Epidermal melanocyte (primary cell): ENCODE measurements around the gene PLXNC1.

Experiments
- DNase-seq: peaks from one replicate; pipeline ENCODE4 v3.0.0; 2011; ENCODE audit warnings: low spot score; ENCODE audit not compliant: insufficient read length

The PLXNC1 gene

DNA sequence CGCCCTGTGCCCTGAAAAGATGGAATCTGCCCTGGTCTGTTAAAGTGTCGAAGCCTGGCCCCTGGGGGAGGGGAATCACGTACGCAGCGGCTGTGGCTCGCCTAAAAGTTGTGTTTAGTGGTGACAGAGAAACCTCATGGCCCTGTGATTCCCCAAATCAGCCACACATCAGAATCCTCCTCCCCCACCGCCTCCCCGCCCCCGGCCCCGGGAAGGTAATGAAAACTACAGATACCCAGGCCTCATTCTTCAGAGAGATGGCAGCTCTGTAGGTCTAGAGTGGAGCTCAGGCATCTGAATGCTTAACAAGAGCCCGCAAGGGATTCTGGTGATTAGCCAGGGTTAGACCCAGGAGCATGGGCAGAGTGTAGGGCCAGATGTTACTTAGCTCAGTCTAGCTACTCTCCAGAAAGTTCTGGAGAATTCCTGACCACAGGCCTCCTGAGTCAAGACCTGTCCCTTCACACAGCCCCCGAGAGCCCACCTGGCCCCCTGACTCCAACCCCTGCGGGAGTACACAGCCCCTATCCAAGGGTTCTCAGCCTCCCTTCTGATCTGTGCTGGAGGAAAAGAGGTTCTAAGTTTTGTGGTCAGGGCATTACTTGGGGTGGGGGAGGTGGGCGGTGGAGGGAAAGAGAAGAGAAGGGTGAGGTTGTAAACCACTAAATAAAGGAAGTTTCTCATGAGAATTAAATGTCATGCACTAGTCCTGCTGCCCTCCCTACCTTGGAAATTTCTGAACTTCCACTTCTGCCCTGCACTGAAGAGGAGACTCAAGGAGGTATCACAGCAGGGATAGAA lies 114.8 kb downstream of the PLXNC1 start:
- no peak for DNase-seq

DNA sequence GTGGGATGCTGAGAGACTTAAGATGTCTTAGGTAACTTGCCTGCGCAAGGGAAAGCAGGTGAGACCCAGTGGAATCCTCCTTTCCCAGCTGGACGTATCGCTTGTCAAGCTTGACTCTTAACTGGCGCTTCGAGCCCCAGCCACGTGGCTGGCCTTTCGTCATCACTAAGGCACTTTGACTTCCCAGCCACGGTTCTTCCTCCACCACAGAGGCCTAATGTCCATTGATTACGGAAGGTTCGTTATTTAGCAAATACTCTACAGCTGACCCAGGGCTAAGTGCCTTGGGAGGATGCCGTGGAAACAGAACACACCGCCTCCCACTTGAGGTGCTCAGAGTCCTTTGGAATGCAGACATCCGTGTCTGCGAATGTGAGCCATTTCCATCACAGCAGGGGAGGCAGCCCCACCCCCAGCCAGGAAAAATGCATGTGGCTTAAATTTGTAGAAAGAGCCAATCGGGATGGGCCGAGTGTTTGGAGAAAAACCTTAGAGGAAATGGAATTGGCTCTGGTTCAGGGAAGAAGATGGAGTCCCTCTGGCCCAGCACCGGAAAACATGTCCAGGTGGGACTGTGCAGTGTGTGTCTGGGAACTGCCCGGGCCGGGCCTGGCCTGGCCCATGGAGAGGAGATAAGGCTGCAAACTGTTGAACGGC lies 115.7 kb downstream of the PLXNC1 start:
- no peak for DNase-seq

DNA sequence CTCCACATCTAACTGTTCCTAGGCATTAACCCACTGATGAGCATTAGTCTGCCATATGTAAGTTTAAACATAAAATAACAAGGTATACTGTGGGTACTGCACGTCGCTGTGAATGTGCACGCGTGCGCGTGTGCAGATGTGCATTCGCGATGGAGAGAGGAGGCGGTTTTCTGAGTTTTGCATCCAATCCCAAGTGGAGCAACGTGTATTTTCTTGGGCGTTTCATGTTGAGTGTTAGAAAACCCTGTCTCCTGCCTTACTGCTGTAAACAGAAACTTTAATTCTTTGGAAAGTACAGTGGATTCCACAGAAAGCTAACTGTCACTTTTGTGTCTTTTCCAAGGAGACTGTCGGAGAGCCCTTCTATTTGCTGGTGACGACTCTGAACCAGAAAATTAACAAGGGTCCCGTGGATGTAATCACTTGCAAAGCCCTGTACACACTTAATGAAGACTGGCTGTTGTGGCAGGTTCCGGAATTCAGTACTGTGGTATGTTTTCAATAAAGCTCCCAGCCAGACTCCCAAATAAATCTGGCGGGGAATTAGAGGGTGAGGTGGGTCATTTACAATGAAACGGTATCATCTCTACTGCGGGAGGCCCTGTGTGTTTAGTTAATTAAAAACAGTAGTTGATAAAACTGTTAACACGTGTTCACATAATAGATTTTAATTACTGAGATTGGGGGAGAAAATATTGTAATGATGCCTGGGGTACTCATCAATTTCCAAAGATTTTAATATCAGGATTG lies 116.5 kb downstream of the PLXNC1 start:
- no peak for DNase-seq

DNA sequence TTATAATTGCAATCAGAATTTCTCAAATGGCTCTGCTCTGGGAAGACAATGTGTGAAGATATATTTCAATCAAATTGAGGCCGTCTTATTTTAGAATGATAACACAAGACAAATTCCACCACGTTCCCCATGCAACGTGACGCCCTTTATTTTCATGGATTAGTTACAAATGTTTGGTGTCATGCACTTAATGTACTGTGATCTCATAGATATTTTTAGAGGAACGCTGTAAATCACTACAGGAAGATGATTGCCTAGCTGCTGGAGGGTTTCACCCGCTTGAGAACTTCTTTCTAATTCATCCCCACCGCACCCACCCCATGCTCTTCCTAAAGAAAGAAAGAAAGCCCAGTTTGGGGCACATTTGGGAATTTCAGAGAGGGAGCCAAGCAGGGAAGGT lies 117.2 kb downstream of the PLXNC1 start:
- DNase-seq = no peak

DNA sequence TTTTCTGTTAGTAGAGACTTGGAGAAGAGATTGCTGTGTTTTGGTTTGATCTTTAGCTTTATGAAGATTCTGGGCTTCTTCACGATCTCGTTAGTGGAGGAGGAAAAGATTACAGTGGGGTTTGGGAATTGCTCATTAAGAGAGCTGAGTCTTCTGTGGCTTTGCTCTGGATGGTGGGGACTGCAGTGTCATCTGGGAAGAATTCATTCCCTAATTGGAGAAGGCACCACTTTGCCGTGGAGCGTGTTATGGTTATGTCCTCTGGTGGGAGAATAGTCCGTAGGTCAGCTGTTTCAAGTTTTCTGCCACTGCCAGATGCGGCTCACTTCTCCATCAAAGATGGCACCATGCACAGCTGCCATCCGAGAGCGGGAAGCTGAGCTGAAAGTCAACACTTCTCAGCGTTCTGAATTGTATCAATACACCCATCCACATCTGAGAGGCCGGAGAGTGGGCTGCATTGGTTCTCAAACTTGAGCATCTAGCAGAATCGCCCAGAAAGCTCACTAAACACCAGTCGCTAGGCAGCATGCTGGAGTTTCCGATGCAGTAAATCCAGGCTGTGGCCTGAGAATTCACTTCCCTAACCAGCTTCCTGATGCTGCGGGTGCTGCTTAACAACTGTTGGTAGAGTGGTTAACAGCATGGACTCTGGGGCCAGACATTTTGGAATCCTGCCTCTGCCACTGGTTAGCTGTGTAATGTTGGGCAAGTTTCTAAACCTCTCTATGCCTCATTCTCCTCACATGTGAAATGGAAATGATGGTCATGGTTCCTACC lies 117.8 kb downstream of the PLXNC1 start:
- DNase-seq = no peak

DNA sequence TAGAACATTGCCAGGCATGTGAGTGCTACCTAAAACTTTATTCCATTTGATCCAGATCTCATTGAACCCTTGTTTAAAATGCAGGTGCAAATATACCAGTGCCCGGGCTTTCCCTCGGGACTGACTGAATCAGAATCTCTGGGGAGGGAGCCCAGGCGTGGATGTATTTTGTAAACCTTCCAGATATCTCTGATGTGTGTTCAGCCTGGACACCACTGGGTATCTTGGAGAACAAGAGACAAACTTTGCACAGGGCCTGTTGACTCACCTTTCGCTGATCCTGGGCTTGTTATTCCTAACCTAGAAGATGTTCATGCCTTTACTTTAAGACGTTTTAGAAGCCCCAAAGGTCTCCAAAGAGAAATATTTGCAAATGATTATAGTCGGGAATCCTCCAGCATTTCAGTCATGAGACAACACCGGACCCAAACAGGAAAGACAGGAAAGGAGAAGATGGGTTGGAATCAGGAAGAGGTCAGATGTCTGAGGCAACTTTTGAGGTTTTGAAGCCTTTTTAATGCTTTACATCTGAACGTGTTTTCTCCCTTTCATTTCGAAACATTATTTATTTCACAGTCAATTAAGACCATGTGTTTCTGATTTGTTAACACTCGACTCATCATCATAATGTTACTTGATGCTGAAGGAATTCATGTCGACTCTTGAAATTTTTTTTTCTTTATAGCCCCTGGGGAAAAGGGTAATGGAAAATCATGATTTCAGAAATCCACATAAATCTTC lies 118.6 kb downstream of the PLXNC1 start:
- peak; percentile 61 for DNase-seq

DNA sequence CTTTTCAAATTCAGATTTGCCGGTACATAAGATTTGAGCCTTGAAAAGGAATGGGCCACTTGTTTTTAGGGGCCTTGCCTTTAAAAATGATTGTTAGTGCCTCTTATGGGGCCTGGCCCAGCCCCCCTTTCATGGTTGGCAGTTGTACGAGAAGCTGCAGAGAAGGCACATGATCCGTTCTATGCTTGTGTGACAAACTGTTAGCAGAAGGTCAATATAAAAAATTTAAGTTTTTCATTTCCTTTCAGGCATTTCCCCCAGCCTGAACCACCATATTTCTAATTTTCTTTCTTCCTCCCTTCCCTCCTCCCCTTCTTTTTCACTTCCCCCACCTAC lies 119.1 kb downstream of the PLXNC1 start:
- DNase-seq = peak; percentile 52

DNA sequence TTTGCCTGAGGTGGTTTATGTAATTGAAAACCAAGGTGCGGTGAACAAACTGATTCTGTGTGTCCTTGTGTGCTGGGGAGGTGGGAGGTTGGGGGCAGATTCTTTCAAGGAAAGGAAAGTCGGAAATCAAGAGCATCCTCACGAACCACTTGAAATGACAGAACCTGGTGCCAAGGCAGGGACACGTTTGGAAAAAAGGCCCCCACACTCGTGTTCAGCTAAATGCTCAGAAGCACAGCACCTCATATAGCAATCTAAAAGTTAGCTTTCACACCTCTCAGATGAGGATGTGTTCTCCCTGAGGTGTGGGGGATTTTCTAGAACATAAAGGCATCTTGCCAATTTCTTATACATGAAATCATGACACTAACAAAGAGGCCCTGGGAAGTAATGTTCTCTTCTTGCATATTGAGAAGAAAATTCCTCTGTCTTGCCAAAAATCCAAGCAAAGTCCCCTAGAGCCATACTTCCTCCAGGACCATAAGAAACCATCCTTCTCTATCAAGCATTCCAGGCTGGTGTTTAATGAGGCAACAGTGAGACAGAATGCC lies 119.6 kb downstream of the PLXNC1 start:
- no peak for DNase-seq

DNA sequence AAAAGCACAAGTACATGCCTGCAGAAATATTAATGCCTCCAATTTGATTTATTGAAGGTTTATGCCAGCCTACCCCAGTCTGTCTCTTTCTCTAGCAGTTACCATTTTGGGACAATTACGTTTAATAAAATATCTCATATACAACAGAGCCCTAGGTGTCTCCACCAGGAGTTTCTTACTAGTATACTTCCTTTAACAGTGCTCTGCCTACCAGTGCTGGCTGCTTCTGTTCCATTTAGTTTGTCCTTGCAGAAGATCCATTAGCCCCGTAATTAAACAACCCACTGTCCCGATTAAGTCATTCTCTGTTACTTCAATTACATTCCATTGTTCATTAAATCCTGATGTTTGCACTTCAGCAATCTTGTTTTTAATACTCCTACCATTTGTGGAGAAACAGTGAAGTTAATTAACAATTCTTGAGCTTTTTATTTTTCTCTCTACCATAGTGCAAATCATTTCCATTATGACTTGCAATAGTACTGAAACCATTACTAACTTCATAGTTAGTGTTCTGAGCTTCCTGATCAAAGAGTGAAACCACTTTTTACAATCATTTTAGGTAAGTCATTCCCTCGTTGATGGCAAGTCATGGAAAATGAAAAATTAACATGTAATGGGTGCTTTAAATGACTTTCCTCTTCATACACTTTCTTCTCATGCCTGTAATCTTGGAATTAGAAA lies 121.1 kb downstream of the PLXNC1 start:
- DNase-seq = no peak

DNA sequence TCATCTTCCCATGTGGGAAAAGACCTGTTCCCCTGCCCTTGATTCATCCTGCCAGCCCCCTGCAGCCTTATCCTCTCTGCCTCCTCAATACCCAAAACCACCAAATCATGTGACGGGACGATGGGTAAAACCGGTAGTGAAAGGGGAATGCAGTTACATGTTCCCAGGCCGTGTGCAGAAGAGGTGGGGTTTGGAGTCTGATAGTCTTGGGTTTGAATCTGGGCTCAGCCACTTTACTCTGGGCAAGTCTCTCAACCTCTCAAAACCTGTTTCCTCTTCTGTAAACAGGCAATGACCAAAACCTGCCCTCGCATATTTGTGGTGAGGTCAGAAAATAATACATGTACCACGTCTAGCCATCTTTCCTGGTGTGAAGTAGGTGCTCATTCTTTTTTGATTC lies 123.0 kb downstream of the PLXNC1 start:
- DNase-seq = no peak

DNA sequence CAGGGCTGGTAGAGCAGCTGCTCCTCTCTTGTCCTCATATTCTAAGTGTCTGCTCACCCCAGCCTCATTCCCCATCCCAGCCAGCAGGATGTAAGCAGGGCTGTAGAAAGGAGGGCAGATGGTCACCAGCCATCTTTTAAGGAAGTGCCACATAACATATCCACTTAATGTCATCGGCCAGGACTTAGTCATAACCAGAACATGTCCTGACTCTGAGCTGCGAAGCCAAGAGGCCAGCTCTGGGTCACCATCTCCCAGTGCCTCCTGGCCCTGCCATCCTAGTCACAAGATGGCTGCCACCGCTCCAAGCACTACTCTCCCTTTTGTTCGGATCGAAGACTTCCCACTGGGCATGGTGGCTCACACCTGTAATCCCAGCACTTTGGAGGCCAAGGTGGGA lies 123.9 kb downstream of the PLXNC1 start:
- no peak for DNase-seq

DNA sequence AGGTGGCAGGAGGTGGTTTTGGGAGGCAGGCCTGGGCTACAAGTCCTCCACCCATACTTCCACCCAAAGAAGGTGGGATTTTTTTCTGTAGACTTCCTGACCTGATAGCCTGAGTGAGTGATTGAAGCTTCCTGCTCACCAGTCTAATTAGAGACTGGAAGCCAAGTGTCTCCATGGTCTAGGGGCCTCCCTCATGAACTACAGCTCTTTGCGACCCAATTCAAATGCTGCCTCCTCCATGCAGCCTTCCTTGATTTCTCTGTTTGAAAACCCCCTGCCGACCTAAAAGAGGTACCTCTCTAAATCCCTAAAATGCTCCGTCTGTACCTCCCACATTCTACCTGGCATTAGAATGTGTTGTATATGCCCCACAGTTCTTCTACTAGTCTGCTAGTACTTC lies 124.9 kb downstream of the PLXNC1 start:
- DNase-seq = no peak

DNA sequence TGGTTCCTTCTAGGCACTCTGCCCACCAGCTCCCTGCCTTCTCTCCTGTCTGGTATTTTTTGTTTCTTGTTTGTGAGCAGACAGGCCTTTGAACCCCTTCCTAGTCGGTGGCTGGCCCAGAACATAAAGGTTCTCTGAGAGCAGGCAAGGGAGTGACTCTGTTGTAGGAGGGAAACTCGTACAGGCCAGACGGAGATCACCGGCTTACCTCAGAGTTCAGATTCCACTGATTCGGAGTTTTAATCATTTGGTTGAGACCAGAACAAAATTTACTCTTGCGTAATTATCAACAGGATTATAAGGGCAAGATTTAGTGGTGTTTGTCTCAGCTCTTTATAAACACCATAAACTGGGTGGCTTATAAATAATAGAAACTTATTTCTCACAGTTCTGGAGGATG lies 128.3 kb downstream of the PLXNC1 start:
- no peak for DNase-seq

DNA sequence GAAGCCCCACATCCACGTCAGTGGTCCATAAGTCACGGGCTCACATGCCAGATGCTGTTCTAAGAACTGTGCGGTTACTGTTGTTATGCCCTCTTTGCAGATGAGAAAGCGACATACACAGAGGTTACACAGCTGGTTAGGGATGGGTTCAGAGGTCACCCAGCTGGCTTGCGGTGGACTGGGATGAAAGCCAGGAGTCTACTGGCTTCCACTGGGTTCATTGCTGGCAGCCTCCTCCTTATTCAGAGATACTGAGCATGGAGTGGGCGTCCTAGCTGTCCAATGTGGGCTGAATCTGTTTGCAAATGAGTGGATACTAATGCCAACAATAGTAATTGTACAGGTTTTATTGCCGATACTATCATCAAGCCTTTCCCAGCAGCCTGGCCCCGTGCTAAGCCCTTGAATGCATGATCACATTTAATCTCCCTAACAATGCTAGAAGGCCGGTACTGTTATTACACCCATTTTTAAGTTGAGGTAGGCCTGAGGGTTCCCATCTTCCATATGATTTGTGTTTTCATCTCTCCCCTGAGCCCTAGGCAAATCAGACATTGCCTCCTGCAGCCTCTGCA lies 129.1 kb downstream of the PLXNC1 start:
- no peak for DNase-seq

DNA sequence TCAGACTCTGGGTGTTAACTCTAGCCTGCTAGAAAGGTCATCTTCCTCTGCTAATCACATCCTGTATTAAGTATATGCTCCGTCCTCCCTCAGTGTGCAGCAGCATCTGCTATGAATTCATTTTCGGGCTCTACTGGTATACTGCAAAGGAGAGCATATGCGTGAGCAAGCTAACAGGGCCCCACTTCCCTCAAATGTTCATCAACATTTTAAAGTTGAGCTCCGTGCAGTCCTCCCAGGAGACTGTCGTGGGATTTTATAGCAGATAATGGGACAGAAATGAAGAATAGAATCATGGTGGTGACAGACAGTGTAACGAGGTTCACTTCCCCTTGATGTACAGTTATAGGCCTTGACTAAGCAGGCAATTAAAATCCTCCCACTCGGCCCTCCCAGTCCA lies 131.7 kb downstream of the PLXNC1 start:
- DNase-seq = no peak

DNA sequence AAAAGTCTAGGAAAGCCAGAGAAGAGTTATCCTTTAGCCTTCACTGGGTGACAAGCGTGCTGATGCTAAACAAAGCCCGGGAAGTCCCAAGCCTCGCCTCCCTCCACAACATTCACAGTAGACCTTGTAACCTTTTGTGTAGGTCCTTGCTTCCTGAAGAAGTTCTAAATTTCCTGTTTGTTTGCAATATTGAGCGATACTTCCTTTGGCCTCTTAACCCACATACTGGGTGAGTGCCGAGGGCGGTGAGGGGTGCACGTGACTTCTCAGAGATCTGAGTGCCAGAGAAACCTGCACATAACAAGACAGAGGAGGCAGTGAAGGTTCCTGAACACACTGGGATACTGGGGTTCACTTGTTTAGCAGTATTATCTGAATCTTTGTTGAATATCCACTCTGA lies 134.3 kb downstream of the PLXNC1 start:
- no peak for DNase-seq

DNA sequence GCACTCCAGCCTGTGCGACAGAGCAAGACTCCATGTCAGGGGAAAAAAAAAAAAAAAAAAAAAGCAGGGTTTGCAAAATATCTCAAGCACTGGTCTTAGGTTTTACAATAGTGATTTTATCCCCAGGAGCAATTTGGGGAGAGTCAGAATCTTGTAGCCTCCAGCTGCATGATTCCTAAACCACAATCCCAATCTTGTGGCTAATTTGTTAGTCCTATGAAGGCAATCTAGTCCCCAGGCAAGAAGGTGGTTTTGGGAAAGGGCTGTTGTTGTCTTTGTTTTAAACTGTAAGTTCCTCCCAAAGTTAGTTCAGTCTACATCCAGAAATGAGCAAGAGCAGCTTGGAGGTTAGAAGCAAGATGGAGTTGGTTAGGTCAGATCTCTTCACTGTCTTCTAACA lies 135.7 kb downstream of the PLXNC1 start:
- DNase-seq = no peak

DNA sequence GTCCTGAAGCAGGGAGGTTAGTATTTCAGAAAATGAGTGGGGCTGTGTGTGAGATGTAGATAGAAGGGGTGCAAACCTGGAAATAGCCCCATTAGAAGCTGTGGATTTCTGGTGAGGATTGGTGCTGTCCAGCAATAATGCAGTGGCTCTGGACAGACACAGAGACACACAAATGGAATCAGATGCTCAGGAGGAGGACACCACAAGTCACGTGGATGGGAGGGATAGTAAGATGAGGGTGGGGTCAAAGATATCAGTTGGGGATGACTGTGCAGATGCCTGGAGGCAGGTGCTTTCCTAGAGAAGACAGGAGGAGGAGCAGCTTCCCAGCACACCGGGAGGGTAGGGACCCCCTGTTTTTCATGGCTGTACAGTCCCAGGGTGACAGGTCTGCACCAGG lies 136.5 kb downstream of the PLXNC1 start:
- no peak for DNase-seq

DNA sequence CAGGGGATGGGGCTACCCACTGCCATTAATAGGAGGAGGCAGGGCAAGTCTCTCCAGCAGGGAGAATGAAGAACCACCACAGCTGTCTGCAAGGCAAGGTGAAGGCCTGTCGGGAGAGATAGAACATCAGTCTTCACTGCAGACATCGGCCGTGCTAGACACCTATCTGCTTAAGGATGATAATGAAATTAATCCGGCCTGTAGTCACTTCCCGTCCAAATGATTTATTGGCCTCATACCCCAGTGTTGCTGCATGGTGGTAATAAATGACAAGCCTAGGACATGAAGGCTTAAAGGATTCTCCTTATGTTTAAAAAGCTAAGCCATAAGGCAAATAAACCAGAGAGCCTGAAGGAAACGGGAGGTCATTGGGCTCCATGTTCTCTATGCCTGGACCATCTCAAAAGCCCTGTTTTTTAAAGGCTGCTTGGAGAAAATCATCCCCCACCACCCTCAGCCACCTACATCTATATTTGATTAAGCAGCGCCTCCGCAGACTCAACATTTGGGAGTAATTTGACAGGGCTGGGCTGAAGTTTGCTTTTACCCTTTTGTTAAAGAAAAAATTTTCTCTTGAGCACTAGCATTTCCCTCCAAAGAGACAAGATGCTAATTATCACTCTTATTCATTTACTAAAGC lies 137.7 kb downstream of the PLXNC1 start:
- DNase-seq = no peak
